GM23248 (cell line): ENCODE data around the gene HTR2A.

ENCODE experiments used
- EZH2 ChIP-seq: fragments of 200-600 bp; sonication (generic); IDR thresholded peaks from 2 replicates; pipeline ENCODE4 v1.6.1; 2018; ENCODE audit warnings: antibody characterized with exemption, mild to moderate bottlenecking; ENCODE audit not compliant: insufficient read depth, poor library complexity, severe bottlenecking
- EZH2phosphoT487 ChIP-seq: fragments of 200-600 bp; sonication (generic); IDR thresholded peaks from 2 replicates; pipeline ENCODE4 v1.6.1; 2018; ENCODE audit warnings: antibody characterized with exemption, moderate library complexity, mild to moderate bottlenecking, low read depth; ENCODE audit not compliant: insufficient read depth

DNA sequence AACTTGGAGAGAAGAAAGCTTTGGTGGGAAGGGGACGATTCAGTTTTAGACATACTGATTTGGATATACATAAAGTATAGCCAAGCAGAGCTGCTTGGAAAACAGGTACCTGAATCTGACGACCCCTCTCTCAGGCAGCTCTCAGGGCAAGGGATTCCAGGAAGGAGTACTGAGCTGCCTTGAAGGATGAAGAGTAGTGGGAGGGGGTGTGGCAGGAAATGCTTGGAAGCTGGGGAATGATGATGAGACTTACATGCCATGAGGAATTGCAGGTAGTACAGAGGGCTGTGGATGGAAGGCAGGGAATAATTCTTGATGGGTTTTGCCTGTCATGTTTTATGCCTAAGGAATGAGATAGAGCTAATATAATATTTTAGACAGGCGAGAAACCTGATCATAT lies 38.7 kb downstream of the HTR2A start:
- TF ChIP-seq EZH2phosphoT487 (no peak), EZH2 (no peak)
